SK-N-SH (cell line): Measurements from ENCODE around the gene FLT3LG. TPM values are rescaled to one million over a fixed set of nuclear protein-coding genes. Genes with fewer than 3 reads are reported as not detected.

Experiments used
- CTCF ChIA-PET: fragments of 300-600, 350-600 bp; formaldehyde crosslinking; extraction: SDS; loops from one replicate; lab custom pipeline; 2021; lab: Yijun Ruan, JAX
- POLR2A ChIA-PET: fragments of 350-600 bp; sonication (Branson Sonifier 250); formaldehyde crosslinking; extraction: SDS; loops from one replicate; lab custom pipeline; 2020; ENCODE audit warnings: antibody characterized with exemption, inconsistent platforms; lab: Yijun Ruan, JAX
- DNase-seq: peaks from one replicate; pipeline ENCODE4 v3.0.0; 2012
- H2AFZ ChIP-seq: fragments of 200-600 bp; sonication (generic); 2 replicates; pipeline ENCODE4 v1.8.1; 2016; ENCODE audit warnings: antibody characterized with exemption, mild to moderate bottlenecking, low read depth
- H3F3A ChIP-seq: fragments of 200-600 bp; sonication (generic); replicated peaks from 2 replicates; pipeline ENCODE3; 2016; ENCODE audit warnings: antibody characterized with exemption, mild to moderate bottlenecking; ENCODE audit not compliant: insufficient read depth
- H3K27ac ChIP-seq, 2 experiments: fragments of 200-500 bp in 1 of 2; fragments of 200-600 bp in 1 of 2; sonication (Bioruptor generic) in 1 of 2; sonication (generic), shearing (Covaris generic) in 1 of 2; 2 replicates each; pipeline versions ENCODE4 v1.5.1 to v1.6.1; 2014 to 2016; ENCODE audit warnings: low read depth in 2 of 2, inconsistent platforms in 1 of 2, low read length in 1 of 2, mild to moderate bottlenecking in 1 of 2, mixed read lengths in 1 of 2
- H3K27me3 ChIP-seq: fragments of 200-600 bp; sonication (generic), shearing (Covaris generic); 2 replicates; pipeline ENCODE4 v1.6.1; 2016; ENCODE audit warnings: mixed run types; ENCODE audit not compliant: insufficient read depth
- H3K36me3 ChIP-seq, 2 experiments: fragments of 200-500 bp in 1 of 2; fragments of 200-600 bp in 1 of 2; sonication (Bioruptor generic) in 1 of 2; sonication (generic) in 1 of 2; replicated peaks in 1 of 2; 2 replicates each; pipeline versions ENCODE3 to v1.5.1; 2014 to 2016; ENCODE audit warnings: low read length in 1 of 2, mild to moderate bottlenecking in 1 of 2; ENCODE audit not compliant: insufficient read depth in 2 of 2, control insufficient read depth in 1 of 2
- H3K4me1 ChIP-seq, 2 experiments: fragments of 200-500 bp in 1 of 2; fragments of 200-600 bp in 1 of 2; sonication (Bioruptor generic) in 1 of 2; sonication (generic), shearing (Covaris generic) in 1 of 2; 2 replicates each; pipeline versions ENCODE4 v1.5.1 to v1.6.1; 2014 to 2016; ENCODE audit warnings: low read depth in 1 of 2, low read length in 1 of 2, mixed run types in 1 of 2; ENCODE audit not compliant: insufficient read depth in 2 of 2, control insufficient read depth in 1 of 2
- H3K4me2 ChIP-seq: fragments of 200-600 bp; sonication (generic), shearing (Covaris generic); 2 replicates; pipeline ENCODE4 v1.6.1; 2017; ENCODE audit warnings: mixed run types
- H3K4me3 ChIP-seq, 2 experiments: fragments of 200-500 bp in 1 of 2; fragments of 200-600 bp in 1 of 2; sonication (Bioruptor generic) in 1 of 2; sonication (generic), shearing (Covaris generic) in 1 of 2; 2 replicates each; pipeline versions ENCODE4 v1.5.1 to v1.8.1; 2014 to 2016; ENCODE audit warnings: low read depth in 2 of 2, inconsistent platforms in 1 of 2, low read length in 1 of 2, mild to moderate bottlenecking in 1 of 2, mixed read lengths in 1 of 2, moderate library complexity in 1 of 2
- H3K79me2 ChIP-seq: fragments of 200-600 bp; sonication (generic); 2 replicates; pipeline ENCODE4 v1.8.1; 2017; ENCODE audit warnings: mild to moderate bottlenecking; ENCODE audit not compliant: insufficient read depth
- H3K9ac ChIP-seq: fragments of 200-600 bp; sonication (generic); 2 replicates; pipeline ENCODE4 v1.6.1; 2017; ENCODE audit warnings: mixed run types
- H3K9me2 ChIP-seq: fragments of 200-600 bp; sonication (generic); 2 replicates; pipeline ENCODE4 v1.6.1; 2017; ENCODE audit warnings: mixed run types
- H3K9me3 ChIP-seq: fragments of 200-600 bp; sonication (generic); 2 replicates; pipeline ENCODE4 v1.6.1; 2017; ENCODE audit warnings: mixed run types, mild to moderate bottlenecking, moderate library complexity
- H4K20me1 ChIP-seq: fragments of 200-600 bp; sonication (generic); 2 replicates; pipeline ENCODE4 v1.6.1; 2017; ENCODE audit warnings: mild to moderate bottlenecking, mixed run types; ENCODE audit not compliant: insufficient read depth
- EZH2phosphoT487 ChIP-seq: fragments of 200-600 bp; sonication (generic); IDR thresholded peaks from 2 replicates; pipeline ENCODE4 v1.6.1; 2017; ENCODE audit warnings: low read depth, mixed run types, mild to moderate bottlenecking, antibody characterized with exemption, moderate library complexity, borderline replicate concordance
- GATA2 ChIP-seq: sonication (generic); formaldehyde crosslinking; IDR thresholded peaks from 2 replicates; pipeline ENCODE4 v1.5.0; 2020; ENCODE audit warnings: mild to moderate bottlenecking, missing genetic modification reagents
- JUND ChIP-seq: IDR thresholded peaks from 2 replicates; pipeline ENCODE4 v1.4.0; 2012
- MEF2A ChIP-seq: IDR thresholded peaks from 2 replicates; pipeline ENCODE4 v1.4.0; 2012; ENCODE audit warnings: low read depth, borderline replicate concordance
- NFIC ChIP-seq: IDR thresholded peaks from 2 replicates; pipeline ENCODE4 v1.4.0; 2012; ENCODE audit warnings: borderline replicate concordance
- TAF1 ChIP-seq: IDR thresholded peaks from 2 replicates; pipeline ENCODE4 v1.6.1; 2012; ENCODE audit warnings: low read depth, mild to moderate bottlenecking, low read length, moderate library complexity, borderline replicate concordance
- TCF12 ChIP-seq: IDR thresholded peaks from 2 replicates; pipeline ENCODE4 v1.4.0; 2012
- YY1 ChIP-seq: IDR thresholded peaks from 2 replicates; pipeline ENCODE4 v1.4.0; 2012; ENCODE audit warnings: low read depth, mild to moderate bottlenecking
- WGBS: methylation state at CpG from one replicate; pipeline ENCODE4 v1.1.6; 2017; ENCODE audit warnings: low lambda C conversion rate; 5-methylcytosine and 5-hydroxymethylcytosine counted together
- polyA plus RNA-seq, 3 experiments: library from polyadenylated mRNA; depleted of rRNA; stranded (reverse); fragments of >200 nt; gene quantifications; 2 replicates each; pipeline ENCODE4 v1.2.3, GENCODE V29; 2012
- TF ChIP-seq, protein P1 (sequence below): IDR thresholded peaks from 2 replicates; pipeline ENCODE4 v1.4.0; 2012; ENCODE audit warnings: low read depth, borderline replicate concordance
- TF ChIP-seq, protein P2 (sequence below): IDR thresholded peaks from 2 replicates; pipeline ENCODE4; 2012

The FLT3LG gene
- polyA plus RNA-seq, 1 of the 3 experiments (the other 2 are of a cell fraction), result 6.4 TPM

DNA sequence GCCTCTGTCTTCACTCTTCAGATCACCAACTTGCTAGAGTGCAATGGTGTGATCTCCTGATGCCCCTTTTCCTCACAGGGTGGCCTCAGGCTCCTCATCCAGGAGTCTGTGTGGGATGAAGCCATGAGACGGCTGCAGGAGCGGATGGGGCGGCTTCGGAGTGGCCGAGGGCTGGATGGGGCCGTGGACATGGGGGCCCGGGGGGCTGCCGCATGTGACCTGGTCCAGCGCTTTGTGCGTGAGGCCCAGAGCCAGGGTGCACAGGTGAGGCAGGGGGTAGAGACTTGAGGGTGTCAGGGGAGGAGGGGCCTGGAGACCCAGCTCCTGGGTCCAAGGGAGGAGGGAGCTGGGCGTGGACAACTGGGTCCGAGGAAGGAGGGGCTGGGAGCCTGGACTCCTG is 11.5 kb upstream of the FLT3LG start:
- Histone ChIP-seq H3K4me2 (no peak overlapping the region), H3K4me3 (no peak overlapping the region), H3K27me3 (no peaks in the 10 kb centered on the region), H3K27ac (no peak overlapping the region), H2AFZ (no peak overlapping the region), H3K79me2 (no peaks in the 10 kb centered on the region), H3K36me3 (no peaks in the 10 kb centered on the region), H3F3A (no peaks in the 10 kb centered on the region), H3K4me1 (peaks cover 0 to 2% of the 10 kb centered on the region in 2 experiments; a peak in 1 of 4 replicates)
- 94% methylated on average over 12 of the region's 12 CpGs for WGBS
- ChIA-PET POLR2A (no interaction called here), CTCF (interaction anchor here (0.7 kb wide), 1 partner anchor 415 kb away, joined by 5 read pairs; the partner anchor contains the start of gene AKT1S1)
- TF ChIP-seq GATA2 (CRISPR knock-in tag) (no peak), EZH2phosphoT487 (no peak), NFIC (no peak), JUND (no peak)
- TF ChIP-seq, protein P1, sequence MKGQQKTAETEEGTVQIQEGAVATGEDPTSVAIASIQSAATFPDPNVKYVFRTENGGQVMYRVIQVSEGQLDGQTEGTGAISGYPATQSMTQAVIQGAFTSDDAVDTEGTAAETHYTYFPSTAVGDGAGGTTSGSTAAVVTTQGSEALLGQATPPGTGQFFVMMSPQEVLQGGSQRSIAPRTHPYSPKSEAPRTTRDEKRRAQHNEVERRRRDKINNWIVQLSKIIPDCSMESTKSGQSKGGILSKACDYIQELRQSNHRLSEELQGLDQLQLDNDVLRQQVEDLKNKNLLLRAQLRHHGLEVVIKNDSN, result no peak
- TF ChIP-seq, all 33 proteins: peak for 0
- DNase-seq, result no peak
- Histone ChIP-seq H3K9me2 (no peaks in the 10 kb centered on the region), H3K9me3 (no peaks in the 10 kb centered on the region), H3K9ac (no peak overlapping the region), H4K20me1 (no peaks in the 10 kb centered on the region)

DNA sequence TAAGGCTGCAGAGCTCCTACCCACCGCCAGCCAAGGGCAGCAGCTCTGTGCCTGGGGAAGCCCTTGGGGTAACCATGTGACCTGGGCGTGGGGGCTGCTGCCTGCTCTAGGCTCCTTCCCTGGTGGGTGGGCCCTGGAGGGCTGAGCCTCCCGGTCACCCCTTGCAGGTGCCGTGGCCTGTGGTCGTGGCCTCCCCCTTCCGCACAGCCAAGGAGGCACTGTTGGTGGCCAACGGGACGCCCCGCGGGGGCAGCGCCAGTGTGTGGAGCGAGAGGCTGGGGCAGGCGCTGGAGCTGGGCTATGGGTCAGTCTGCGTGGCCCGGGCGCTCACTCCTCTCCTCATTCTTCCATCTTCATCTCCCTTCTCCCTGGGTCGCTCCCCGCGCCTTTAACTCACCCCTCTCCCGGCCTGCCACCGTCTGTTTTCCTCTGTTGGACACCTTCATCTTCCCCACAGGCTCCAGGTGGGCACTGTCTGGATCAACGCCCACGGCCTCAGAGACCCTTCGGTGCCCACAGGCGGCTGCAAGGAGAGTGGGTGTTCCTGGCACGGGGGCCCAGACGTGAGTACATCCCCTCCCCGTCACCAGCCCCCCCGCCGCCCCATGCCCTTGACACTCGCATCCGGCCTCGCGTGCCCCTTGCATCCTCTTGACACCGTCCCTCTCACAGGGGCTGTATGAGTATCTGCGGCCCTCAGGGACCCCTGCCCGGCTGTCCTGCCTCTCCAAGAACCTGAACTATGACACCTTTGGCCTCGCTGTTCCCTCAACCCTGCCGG is 9.9 kb upstream of the FLT3LG start:
- TF ChIP-seq, protein P2, sequence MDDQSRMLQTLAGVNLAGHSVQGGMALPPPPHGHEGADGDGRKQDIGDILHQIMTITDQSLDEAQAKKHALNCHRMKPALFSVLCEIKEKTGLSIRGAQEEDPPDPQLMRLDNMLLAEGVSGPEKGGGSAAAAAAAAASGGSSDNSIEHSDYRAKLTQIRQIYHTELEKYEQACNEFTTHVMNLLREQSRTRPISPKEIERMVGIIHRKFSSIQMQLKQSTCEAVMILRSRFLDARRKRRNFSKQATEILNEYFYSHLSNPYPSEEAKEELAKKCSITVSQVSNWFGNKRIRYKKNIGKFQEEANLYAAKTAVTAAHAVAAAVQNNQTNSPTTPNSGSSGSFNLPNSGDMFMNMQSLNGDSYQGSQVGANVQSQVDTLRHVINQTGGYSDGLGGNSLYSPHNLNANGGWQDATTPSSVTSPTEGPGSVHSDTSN, result no peak
- TF ChIP-seq MEF2A (no peak), TAF1 (no peak), TCF12 (no peak), JUND (no peak), YY1 (no peak)
- H3K79me2 ChIP-seq, result no peaks in the 10 kb centered on the region
- no peaks in the 10 kb centered on the region for H3F3A ChIP-seq
- H3K4me1 ChIP-seq, result no peaks in the 10 kb centered on the region
- H3K9me3 ChIP-seq, result no peaks in the 10 kb centered on the region
- WGBS, result 94% methylated on average over 24 of the region's 39 CpGs
- H3K27me3 ChIP-seq, result no peaks in the 10 kb centered on the region
- no peak overlapping the region for H3K9ac ChIP-seq
- POLR2A ChIA-PET, result interaction anchor here (0.6 kb wide), 1 partner anchor 32 kb away, joined by 3 read pairs; no protein-coding TSS in a partner anchor
- DNase-seq, result peak; percentile 21
- CTCF ChIA-PET, result interaction anchor here (1.3 to 2.6 kb wide), 2 partner anchors 9 to 13 kb away, joined by 3 to 16 read pairs; partner anchors contain the start of gene FLT3LG
- no peaks in the 10 kb centered on the region for H3K9me2 ChIP-seq
- H3K27ac ChIP-seq, result no peak overlapping the region
- H3K36me3 ChIP-seq, result no peaks in the 10 kb centered on the region
- no peak overlapping the region for H3K4me3 ChIP-seq
- H4K20me1 ChIP-seq, result no peaks in the 10 kb centered on the region
- no peak overlapping the region for H2AFZ ChIP-seq
- H3K4me2 ChIP-seq, result no peak overlapping the region
